T-helper 9 cell (primary cell): ENCODE results near the gene NUF2.
"Not testable (repeated sequence)": the region's sequence is repeated elsewhere in the genome, so short reads cannot be mapped to it uniquely, and the experiment has no call there.

Experiments
- DNase-seq: peaks from one replicate; pipeline ENCODE4 v3.0.0-alpha.2; 2020

Gene NUF2

GRCh38 chr1:163337631-163338030 lies 15.9 kb downstream of the NUF2 start:
- DNase-seq: no peak

GRCh38 chr1:163346326-163346870 lies 24.6 kb downstream of the NUF2 start:
- DNase-seq: no peak

GRCh38 chr1:163347106-163347505 lies 25.4 kb downstream of the NUF2 start:
- no peak for DNase-seq

GRCh38 chr1:163351912-163352311 lies 30.2 kb downstream of the NUF2 start:
- no peak for DNase-seq

GRCh38 chr1:163357378-163357777 lies 35.6 kb downstream of the NUF2 start:
- no peak for DNase-seq

- DNase-seq: not testable (repeated sequence)
Observed at GRCh38 chr1:163358172-163358571, 36.4 kb downstream of the NUF2 start.

GRCh38 chr1:163361123-163361934 lies 39.6 kb downstream of the NUF2 start:
- no peak for DNase-seq

GRCh38 chr1:163365186-163365585 lies 43.4 kb downstream of the NUF2 start:
- DNase-seq: no peak

GRCh38 chr1:163366555-163366954 lies 44.8 kb downstream of the NUF2 start:
- DNase-seq: no peak

- DNase-seq: no peak
Observed at GRCh38 chr1:163367721-163368120, 46.0 kb downstream of the NUF2 start.

- DNase-seq: no peak
Observed at GRCh38 chr1:163372576-163372975, 50.8 kb downstream of the NUF2 start.

GRCh38 chr1:163378554-163378953 lies 56.8 kb downstream of the NUF2 start:
- no peak for DNase-seq

GRCh38 chr1:163379801-163380200 lies 58.0 kb downstream of the NUF2 start:
- DNase-seq: no peak

GRCh38 chr1:163381487-163382184 lies 59.9 kb downstream of the NUF2 start:
- DNase-seq: no peak

- DNase-seq: no peak
Observed at GRCh38 chr1:163382395-163382794, 60.6 kb downstream of the NUF2 start.

- DNase-seq: no peak
Observed at GRCh38 chr1:163387146-163387545, 65.4 kb downstream of the NUF2 start.

- no peak for DNase-seq
Observed at GRCh38 chr1:163388970-163389369, 67.2 kb downstream of the NUF2 start.

GRCh38 chr1:163395790-163396189 lies 74.0 kb downstream of the NUF2 start:
- no peak for DNase-seq

GRCh38 chr1:163397451-163398200 lies 75.9 kb downstream of the NUF2 start:
- DNase-seq: no peak

GRCh38 chr1:163399001-163399400 lies 77.2 kb downstream of the NUF2 start:
- no peak for DNase-seq

- no peak for DNase-seq
Observed at GRCh38 chr1:163399976-163400601, 78.3 kb downstream of the NUF2 start.

- no peak for DNase-seq
Observed at GRCh38 chr1:163401211-163401610, 79.5 kb downstream of the NUF2 start.
